SKM-1 treated with dmso at 0.1 percent for 144 hours (cell line): Measurements from ENCODE around the gene PIK3R4.

ENCODE experiments used
- DNase-seq: peaks from one replicate; lab custom pipeline; 2025; ENCODE audit not compliant: unreplicated experiment; lab: John Stamatoyannopoulos, UW

PIK3R4 gene

DNA sequence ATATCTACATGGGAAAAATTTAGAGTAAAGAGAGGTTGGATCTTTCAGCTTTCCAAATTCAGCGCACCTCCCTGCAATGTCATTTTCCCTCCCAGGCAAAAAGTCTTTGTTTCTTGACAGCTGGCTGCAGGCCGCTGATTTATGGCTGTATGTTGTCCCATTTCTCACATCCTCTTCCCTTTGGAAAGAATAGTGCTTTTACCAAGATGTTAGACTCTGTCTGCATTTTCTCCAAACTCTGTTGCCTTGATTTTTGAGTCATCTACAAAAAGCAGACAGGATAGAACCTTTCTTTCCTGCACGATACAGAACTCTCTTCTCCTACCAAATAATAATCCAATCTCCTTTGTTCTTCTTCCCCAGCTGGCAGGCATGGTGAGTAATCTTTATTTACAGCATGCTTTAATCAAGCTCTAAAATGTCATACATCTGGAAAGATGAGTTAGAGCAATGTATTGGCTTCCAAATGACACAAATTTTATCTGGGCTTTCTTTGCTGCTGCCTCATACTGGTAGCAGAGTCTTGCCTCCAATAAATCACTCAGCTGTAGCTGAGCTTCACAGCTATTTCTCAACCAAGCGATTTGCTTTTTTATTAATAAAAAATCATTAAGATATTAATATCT is 101.9 kb downstream of the PIK3R4 start:
- DNase-seq: no peak

DNA sequence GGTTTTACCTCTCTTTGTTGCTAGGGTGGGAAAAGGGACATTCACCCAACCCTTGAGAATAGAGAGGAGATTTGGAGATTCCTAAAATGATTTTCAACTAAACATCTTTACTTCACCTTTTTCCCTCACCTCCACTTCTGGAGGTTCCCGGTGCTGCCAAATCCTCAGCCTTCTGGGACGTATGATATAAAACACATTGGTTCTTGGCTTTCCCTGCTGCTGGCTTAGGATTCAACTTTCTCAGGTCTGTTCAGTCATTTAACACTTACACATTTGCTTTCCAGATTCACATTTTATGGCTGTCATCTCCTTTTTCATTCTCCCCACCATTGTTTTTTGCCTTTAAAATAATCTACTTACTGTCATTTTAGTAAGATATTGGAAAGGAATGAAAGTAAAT is 106.6 kb downstream of the PIK3R4 start:
- DNase-seq: no peak

DNA sequence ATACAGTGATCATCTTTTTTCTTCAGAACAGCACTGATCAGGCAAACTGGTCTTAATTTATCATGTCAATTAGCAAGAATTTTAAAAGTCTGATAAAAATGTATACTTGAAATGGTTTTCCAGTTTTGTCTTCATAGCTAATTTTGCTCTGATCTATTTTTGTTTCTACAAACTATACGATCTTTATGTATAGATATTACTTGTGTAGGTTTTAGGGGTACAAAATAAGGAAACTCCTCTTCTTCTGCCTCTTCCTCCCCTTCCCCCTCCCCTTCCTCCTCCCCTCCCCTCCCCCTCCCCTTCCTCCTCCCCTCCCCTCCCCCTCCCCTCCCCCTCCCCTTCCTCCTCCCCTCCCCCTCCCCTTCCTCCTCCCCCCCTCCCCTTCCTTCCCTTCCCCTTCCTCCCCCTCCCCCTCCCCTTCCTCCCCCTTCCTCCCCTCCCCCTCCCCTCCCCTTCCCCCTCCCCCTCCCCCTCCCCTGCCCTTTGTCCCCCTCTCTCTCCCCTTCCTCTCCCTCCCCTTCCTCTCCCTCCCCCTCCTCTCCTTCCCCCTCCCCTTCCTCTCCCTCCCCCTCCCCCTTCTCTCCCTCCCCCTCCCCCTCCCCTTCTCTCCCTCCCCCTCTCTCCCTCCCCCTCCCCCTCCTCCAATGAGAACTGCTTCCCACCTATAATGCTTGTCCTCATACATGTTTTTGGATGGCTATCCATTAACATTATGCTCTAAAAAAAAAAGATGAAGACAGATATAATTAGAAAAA is 110.0 kb downstream of the PIK3R4 start:
- DNase-seq: no peak

DNA sequence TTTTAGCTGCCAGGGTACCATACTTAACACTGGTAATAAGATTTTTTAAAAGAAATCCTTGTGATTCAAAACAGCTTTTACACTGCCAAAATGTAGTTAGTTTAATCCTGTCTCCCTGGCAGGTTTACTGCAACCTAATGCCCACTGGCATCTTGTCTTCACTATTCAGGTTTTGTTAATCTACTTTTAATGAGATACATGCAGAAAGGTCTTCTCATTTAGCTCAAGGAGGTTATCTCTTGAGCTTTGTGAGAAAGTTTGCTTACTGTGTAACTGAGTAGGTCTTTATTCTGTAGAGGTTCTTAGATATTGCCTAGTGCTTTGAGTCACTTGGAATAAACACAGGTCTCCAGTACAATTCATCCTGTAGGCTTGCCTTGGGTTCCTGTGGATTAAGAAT is 110.7 kb downstream of the PIK3R4 start:
- no peak for DNase-seq

DNA sequence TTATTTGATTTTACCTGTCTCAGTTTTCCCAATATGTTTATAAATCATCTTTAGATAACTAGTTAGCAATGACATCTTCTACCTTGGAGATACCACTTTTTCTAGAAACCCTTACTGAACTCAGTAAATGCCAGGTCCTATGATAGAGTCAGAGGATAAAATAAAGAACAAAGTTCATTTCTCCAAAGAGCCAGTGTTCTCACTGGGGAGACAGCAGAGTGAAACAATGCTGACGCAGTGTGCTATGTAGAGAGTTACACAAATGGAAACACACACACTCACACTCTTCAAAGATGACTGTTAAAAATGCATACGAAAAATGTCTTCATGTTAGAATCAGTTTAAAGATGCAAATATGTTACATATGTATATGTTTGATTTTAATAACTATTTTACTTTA is 111.3 kb downstream of the PIK3R4 start:
- no peak for DNase-seq
